SK-N-SH (cell line): Measurements from ENCODE around the gene BUB3. TPM values are rescaled to one million over a fixed set of nuclear protein-coding genes. Genes with fewer than 3 reads are reported as not detected.

ENCODE experiments used
- CTCF ChIA-PET: fragments of 300-600, 350-600 bp; formaldehyde crosslinking; extraction: SDS; loops from one replicate; lab custom pipeline; 2021; lab: Yijun Ruan, JAX
- POLR2A ChIA-PET: fragments of 350-600 bp; sonication (Branson Sonifier 250); formaldehyde crosslinking; extraction: SDS; loops from one replicate; lab custom pipeline; 2020; ENCODE audit warnings: antibody characterized with exemption, inconsistent platforms; lab: Yijun Ruan, JAX
- DNase-seq: peaks from one replicate; pipeline ENCODE4 v3.0.0; 2012
- H2AFZ ChIP-seq: fragments of 200-600 bp; sonication (generic); 2 replicates; pipeline ENCODE4 v1.8.1; 2016; ENCODE audit warnings: antibody characterized with exemption, mild to moderate bottlenecking, low read depth
- H3F3A ChIP-seq: fragments of 200-600 bp; sonication (generic); replicated peaks from 2 replicates; pipeline ENCODE3; 2016; ENCODE audit warnings: antibody characterized with exemption, mild to moderate bottlenecking; ENCODE audit not compliant: insufficient read depth
- H3K27ac ChIP-seq, 2 experiments: fragments of 200-500 bp in 1 of 2; fragments of 200-600 bp in 1 of 2; sonication (Bioruptor generic) in 1 of 2; sonication (generic), shearing (Covaris generic) in 1 of 2; 2 replicates each; pipeline versions ENCODE4 v1.5.1 to v1.6.1; 2014 to 2016; ENCODE audit warnings: low read depth in 2 of 2, inconsistent platforms in 1 of 2, low read length in 1 of 2, mild to moderate bottlenecking in 1 of 2, mixed read lengths in 1 of 2
- H3K27me3 ChIP-seq: fragments of 200-600 bp; sonication (generic), shearing (Covaris generic); 2 replicates; pipeline ENCODE4 v1.6.1; 2016; ENCODE audit warnings: mixed run types; ENCODE audit not compliant: insufficient read depth
- H3K36me3 ChIP-seq, 2 experiments: fragments of 200-500 bp in 1 of 2; fragments of 200-600 bp in 1 of 2; sonication (Bioruptor generic) in 1 of 2; sonication (generic) in 1 of 2; replicated peaks in 1 of 2; 2 replicates each; pipeline versions ENCODE3 to v1.5.1; 2014 to 2016; ENCODE audit warnings: low read length in 1 of 2, mild to moderate bottlenecking in 1 of 2; ENCODE audit not compliant: insufficient read depth in 2 of 2, control insufficient read depth in 1 of 2
- H3K4me1 ChIP-seq, 2 experiments: fragments of 200-500 bp in 1 of 2; fragments of 200-600 bp in 1 of 2; sonication (Bioruptor generic) in 1 of 2; sonication (generic), shearing (Covaris generic) in 1 of 2; 2 replicates each; pipeline versions ENCODE4 v1.5.1 to v1.6.1; 2014 to 2016; ENCODE audit warnings: low read depth in 1 of 2, low read length in 1 of 2, mixed run types in 1 of 2; ENCODE audit not compliant: insufficient read depth in 2 of 2, control insufficient read depth in 1 of 2
- H3K4me2 ChIP-seq: fragments of 200-600 bp; sonication (generic), shearing (Covaris generic); 2 replicates; pipeline ENCODE4 v1.6.1; 2017; ENCODE audit warnings: mixed run types
- H3K4me3 ChIP-seq, 2 experiments: fragments of 200-500 bp in 1 of 2; fragments of 200-600 bp in 1 of 2; sonication (Bioruptor generic) in 1 of 2; sonication (generic), shearing (Covaris generic) in 1 of 2; 2 replicates each; pipeline versions ENCODE4 v1.5.1 to v1.8.1; 2014 to 2016; ENCODE audit warnings: low read depth in 2 of 2, inconsistent platforms in 1 of 2, low read length in 1 of 2, mild to moderate bottlenecking in 1 of 2, mixed read lengths in 1 of 2, moderate library complexity in 1 of 2
- H3K79me2 ChIP-seq: fragments of 200-600 bp; sonication (generic); 2 replicates; pipeline ENCODE4 v1.8.1; 2017; ENCODE audit warnings: mild to moderate bottlenecking; ENCODE audit not compliant: insufficient read depth
- H3K9ac ChIP-seq: fragments of 200-600 bp; sonication (generic); 2 replicates; pipeline ENCODE4 v1.6.1; 2017; ENCODE audit warnings: mixed run types
- H3K9me2 ChIP-seq: fragments of 200-600 bp; sonication (generic); 2 replicates; pipeline ENCODE4 v1.6.1; 2017; ENCODE audit warnings: mixed run types
- H3K9me3 ChIP-seq: fragments of 200-600 bp; sonication (generic); 2 replicates; pipeline ENCODE4 v1.6.1; 2017; ENCODE audit warnings: mixed run types, mild to moderate bottlenecking, moderate library complexity
- H4K20me1 ChIP-seq: fragments of 200-600 bp; sonication (generic); 2 replicates; pipeline ENCODE4 v1.6.1; 2017; ENCODE audit warnings: mild to moderate bottlenecking, mixed run types; ENCODE audit not compliant: insufficient read depth
- CHD2 ChIP-seq: fragments of 150-350 bp; IDR thresholded peaks from 2 replicates; pipeline ENCODE4 v1.6.1; 2018; ENCODE audit warnings: low read length; ENCODE audit not compliant: partially characterized antibody
- ELF1 ChIP-seq: IDR thresholded peaks from 2 replicates; pipeline ENCODE4 v1.4.0; 2012
- EP300 ChIP-seq, 2 experiments: IDR thresholded peaks; 2 replicates each; pipeline versions ENCODE4 v1.4.0 to v1.6.1; 2012; ENCODE audit warnings: borderline replicate concordance in 1 of 2, low read depth in 1 of 2, low read length in 1 of 2
- EZH2phosphoT487 ChIP-seq: fragments of 200-600 bp; sonication (generic); IDR thresholded peaks from 2 replicates; pipeline ENCODE4 v1.6.1; 2017; ENCODE audit warnings: low read depth, mixed run types, mild to moderate bottlenecking, antibody characterized with exemption, moderate library complexity, borderline replicate concordance
- FOXM1 ChIP-seq: IDR thresholded peaks from 2 replicates; pipeline ENCODE4 v1.4.0; 2012; ENCODE audit warnings: low read depth, mild to moderate bottlenecking
- GABPA ChIP-seq: IDR thresholded peaks from 2 replicates; pipeline ENCODE4 v1.4.0; 2012; ENCODE audit warnings: low read depth, mild to moderate bottlenecking
- MAX ChIP-seq: IDR thresholded peaks from 2 replicates; pipeline ENCODE4 v1.4.0; 2012; ENCODE audit warnings: low read depth
- PBX3 ChIP-seq: IDR thresholded peaks from 2 replicates; pipeline ENCODE4; 2012
- RAD21 ChIP-seq: IDR thresholded peaks from 2 replicates; pipeline ENCODE4 v1.6.1; 2012; ENCODE audit warnings: mild to moderate bottlenecking, low read length
- RCOR1 ChIP-seq: fragments of 150-350 bp; IDR thresholded peaks from 2 replicates; pipeline ENCODE4 v1.6.1; 2017; ENCODE audit warnings: antibody characterized with exemption, low read length
- RXRA ChIP-seq: IDR thresholded peaks from 2 replicates; pipeline ENCODE4 v1.4.0; 2012; ENCODE audit warnings: low read depth, mild to moderate bottlenecking, borderline replicate concordance
- SIN3A ChIP-seq: IDR thresholded peaks from 2 replicates; pipeline ENCODE4 v1.6.1; 2012; ENCODE audit warnings: low read depth, mild to moderate bottlenecking, low read length, moderate library complexity, borderline replicate concordance
- TAF1 ChIP-seq: IDR thresholded peaks from 2 replicates; pipeline ENCODE4 v1.6.1; 2012; ENCODE audit warnings: low read depth, mild to moderate bottlenecking, low read length, moderate library complexity, borderline replicate concordance
- TCF12 ChIP-seq: IDR thresholded peaks from 2 replicates; pipeline ENCODE4 v1.4.0; 2012
- WGBS: methylation state at CpG from one replicate; pipeline ENCODE4 v1.1.6; 2017; ENCODE audit warnings: low lambda C conversion rate; 5-methylcytosine and 5-hydroxymethylcytosine counted together
- polyA plus RNA-seq, 3 experiments: library from polyadenylated mRNA; depleted of rRNA; stranded (reverse); fragments of >200 nt; gene quantifications; 2 replicates each; pipeline ENCODE4 v1.2.3, GENCODE V29; 2012
- TF ChIP-seq, protein P1 (sequence below): IDR thresholded peaks from 2 replicates; pipeline ENCODE4 v1.4.0; 2012; ENCODE audit warnings: low read depth, borderline replicate concordance

Gene BUB3
- polyA plus RNA-seq, 1 of the 3 experiments (the other 2 are of a cell fraction), result 202 TPM

GRCh38 chr10:123180101-123181090 is 26.2 kb downstream of the BUB3 start:
- Histone ChIP-seq H3F3A (peaks cover 3% of the 10 kb centered on the region), H3K4me2 (no peak overlapping the region), H3K79me2 (no peaks in the 10 kb centered on the region; the same call in 1 of the 2 replicates), H2AFZ (no peak overlapping the region), H3K9ac (no peak overlapping the region), H3K4me3 (no peak overlapping the region), H3K9me3 (peaks cover 21% of the 10 kb centered on the region), H4K20me1 (no peaks in the 10 kb centered on the region), H3K27ac (no peak overlapping the region), H3K4me1 (no peaks in the 10 kb centered on the region), H3K27me3 (no peaks in the 10 kb centered on the region), H3K9me2 (no peaks in the 10 kb centered on the region), H3K36me3 (peaks cover 16 to 47% of the 10 kb centered on the region in 2 experiments)
- ChIA-PET CTCF (no interaction called here), POLR2A (no interaction called here)
- no peak for DNase-seq
- 83% methylated on average over 7 of the region's 7 CpGs for WGBS
- TF ChIP-seq CHD2, result no peak
- no peak for TF ChIP-seq RCOR1
- TF ChIP-seq FOXM1, result no peak
- TF ChIP-seq GABPA, result no peak

DNA sequence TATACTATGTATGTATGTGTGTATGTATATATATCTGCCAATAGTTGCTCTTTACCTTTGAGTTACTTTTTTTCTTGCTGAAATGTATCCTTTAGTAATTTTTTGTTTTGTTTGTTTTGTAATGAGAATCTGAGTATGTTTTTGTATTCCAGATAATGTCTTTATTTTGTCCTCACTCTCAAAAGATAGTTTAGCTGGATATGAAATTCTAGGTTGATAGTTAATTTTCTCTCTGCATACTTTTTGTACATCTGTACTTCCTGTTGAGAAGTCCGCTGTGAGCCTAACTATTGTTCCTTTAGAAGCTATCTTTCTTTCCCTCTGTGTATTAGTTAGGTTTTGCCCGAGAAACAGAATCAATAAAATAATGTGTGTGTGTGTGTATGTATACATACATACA is 29.5 kb downstream of the BUB3 start:
- 82% methylated on average over 2 of the region's 2 CpGs for WGBS
- no peaks in the 10 kb centered on the region for H3K4me1 ChIP-seq
- H3K9me2 ChIP-seq, result no peaks in the 10 kb centered on the region
- H3K9me3 ChIP-seq, result peaks cover 21% of the 10 kb centered on the region
- H4K20me1 ChIP-seq, result no peaks in the 10 kb centered on the region
- POLR2A ChIA-PET, result no interaction called here
- TF ChIP-seq CHD2, result no peak
- no peak for TF ChIP-seq EZH2phosphoT487
- TF ChIP-seq EP300 (IDR thresholded peaks at IDR 0.05; ENCODE audit: borderline replicate concordance in 1 of 2, low read depth in 1 of 2, low read length in 1 of 2), result no peak
- TF ChIP-seq RCOR1, result no peak
- no peak for TF ChIP-seq GABPA
- no peak for TF ChIP-seq MAX
- TF ChIP-seq, protein P1, sequence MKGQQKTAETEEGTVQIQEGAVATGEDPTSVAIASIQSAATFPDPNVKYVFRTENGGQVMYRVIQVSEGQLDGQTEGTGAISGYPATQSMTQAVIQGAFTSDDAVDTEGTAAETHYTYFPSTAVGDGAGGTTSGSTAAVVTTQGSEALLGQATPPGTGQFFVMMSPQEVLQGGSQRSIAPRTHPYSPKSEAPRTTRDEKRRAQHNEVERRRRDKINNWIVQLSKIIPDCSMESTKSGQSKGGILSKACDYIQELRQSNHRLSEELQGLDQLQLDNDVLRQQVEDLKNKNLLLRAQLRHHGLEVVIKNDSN, result no peak
- no peak for TF ChIP-seq RXRA
- no peak for TF ChIP-seq SIN3A
- no peak for TF ChIP-seq TCF12
- no peak for TF ChIP-seq ELF1
- no peak for TF ChIP-seq RAD21
- TF ChIP-seq PBX3, result no peak
- TF ChIP-seq TAF1, result no peak
- H3K4me3 ChIP-seq, result no peak overlapping the region
- no peaks in the 10 kb centered on the region; the same call in 1 of the 2 replicates for H3K79me2 ChIP-seq
- no peak for DNase-seq
- CTCF ChIA-PET, result interaction anchor here (2.9 kb wide), 1 partner anchor 9 kb away, joined by 12 read pairs; no protein-coding TSS in a partner anchor
- no peak overlapping the region for H3K9ac ChIP-seq
- H3K27ac ChIP-seq, result no peak overlapping the region
- no peaks in the 10 kb centered on the region for H3K27me3 ChIP-seq
- H2AFZ ChIP-seq, result no peak overlapping the region
- peaks cover 3% of the 10 kb centered on the region for H3F3A ChIP-seq
- no peak overlapping the region for H3K4me2 ChIP-seq
- H3K36me3 ChIP-seq, result peaks cover 0 to 30% of the 10 kb centered on the region in 2 experiments
